Measurements from ENCODE around the gene ANXA1.

DNA sequence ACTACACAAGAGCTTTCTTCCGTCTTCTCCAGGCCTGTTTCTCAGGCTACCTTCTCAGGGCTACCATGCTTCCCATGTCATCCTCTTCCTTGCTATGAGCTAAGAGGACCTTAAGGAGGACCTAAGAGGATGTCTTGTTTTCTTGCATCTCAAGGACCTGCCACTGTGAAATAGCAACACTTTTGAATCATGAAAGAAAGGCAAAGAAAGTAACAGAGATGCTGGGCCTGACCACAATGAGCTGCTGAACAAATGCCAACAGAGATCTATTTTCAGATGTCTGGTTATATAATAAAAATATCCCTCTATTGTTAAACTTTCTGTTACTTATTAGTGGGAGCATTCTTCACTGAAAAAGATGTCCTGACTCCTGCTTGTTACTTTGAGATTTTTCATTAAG, 36.7 kb upstream of the ANXA1 start:
- TF ChIP-seq POLR2A (IDR thresholded peaks at IDR 0.05) = no peak
- TF ChIP-seq, protein P1, sequence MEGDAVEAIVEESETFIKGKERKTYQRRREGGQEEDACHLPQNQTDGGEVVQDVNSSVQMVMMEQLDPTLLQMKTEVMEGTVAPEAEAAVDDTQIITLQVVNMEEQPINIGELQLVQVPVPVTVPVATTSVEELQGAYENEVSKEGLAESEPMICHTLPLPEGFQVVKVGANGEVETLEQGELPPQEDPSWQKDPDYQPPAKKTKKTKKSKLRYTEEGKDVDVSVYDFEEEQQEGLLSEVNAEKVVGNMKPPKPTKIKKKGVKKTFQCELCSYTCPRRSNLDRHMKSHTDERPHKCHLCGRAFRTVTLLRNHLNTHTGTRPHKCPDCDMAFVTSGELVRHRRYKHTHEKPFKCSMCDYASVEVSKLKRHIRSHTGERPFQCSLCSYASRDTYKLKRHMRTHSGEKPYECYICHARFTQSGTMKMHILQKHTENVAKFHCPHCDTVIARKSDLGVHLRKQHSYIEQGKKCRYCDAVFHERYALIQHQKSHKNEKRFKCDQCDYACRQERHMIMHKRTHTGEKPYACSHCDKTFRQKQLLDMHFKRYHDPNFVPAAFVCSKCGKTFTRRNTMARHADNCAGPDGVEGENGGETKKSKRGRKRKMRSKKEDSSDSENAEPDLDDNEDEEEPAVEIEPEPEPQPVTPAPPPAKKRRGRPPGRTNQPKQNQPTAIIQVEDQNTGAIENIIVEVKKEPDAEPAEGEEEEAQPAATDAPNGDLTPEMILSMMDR (IDR thresholded peaks at IDR 0.05) = no peak
- no peak for TF ChIP-seq EP300 (IDR thresholded peaks at IDR 0.05)
